ENCODE data around the gene ATG4C.
"Not testable (repeated sequence)": the region's sequence is repeated elsewhere in the genome, so short reads cannot be mapped to it uniquely, and the experiment has no call there.

ATG4C gene

GRCh38 chr1:62774971-62775595 lies 8.8 kb upstream of the ATG4C start:
- DNase-seq (ENCODE audit: low read depth in 2 of 2), result no peak

- DNase-seq (ENCODE audit: low read depth in 2 of 2), result no peak
These were observed 5.7 kb upstream of the ATG4C start for GRCh38 chr1:62778208-62778607.

GRCh38 chr1:62781841-62782543 lies 1.9 kb upstream of the ATG4C start:
- DNase-seq (ENCODE audit: low read depth in 2 of 2), result peak; percentile 36 to 40

GRCh38 chr1:62782544-62783212 lies 1.3 kb upstream of the ATG4C start:
- DNase-seq (ENCODE audit: low read depth in 2 of 2), result peak in 1 of 2 experiments; percentile 5

- DNase-seq (ENCODE audit: low read depth in 2 of 2), result no peak
These were observed 805 bp downstream of the ATG4C start for GRCh38 chr1:62784509-62785365.

- no peak for DNase-seq (ENCODE audit: low read depth in 2 of 2)
These were observed 6.8 kb downstream of the ATG4C start for GRCh38 chr1:62790716-62791115.

- DNase-seq (ENCODE audit: low read depth in 2 of 2), result no peak
These were observed 10.1 kb downstream of the ATG4C start for GRCh38 chr1:62794053-62794452.

GRCh38 chr1:62796221-62796620 lies 12.3 kb downstream of the ATG4C start:
- no peak for DNase-seq (ENCODE audit: low read depth in 2 of 2)

- no peak for DNase-seq (ENCODE audit: low read depth in 2 of 2)
These were observed 15.8 kb downstream of the ATG4C start for GRCh38 chr1:62799688-62800087.

- no peak for DNase-seq (ENCODE audit: low read depth in 2 of 2)
These were observed 16.3 kb downstream of the ATG4C start for GRCh38 chr1:62800281-62800680.

- DNase-seq (ENCODE audit: low read depth in 2 of 2), result peak; percentile 5 to 13
These were observed 16.9 kb downstream of the ATG4C start for GRCh38 chr1:62800825-62801306.

- no peak for DNase-seq (ENCODE audit: low read depth in 2 of 2)
These were observed 25.9 kb downstream of the ATG4C start for GRCh38 chr1:62809788-62810187.

- no peak for DNase-seq (ENCODE audit: low read depth in 2 of 2)
These were observed 26.7 kb downstream of the ATG4C start for GRCh38 chr1:62810420-62811274.

- DNase-seq (ENCODE audit: low read depth in 2 of 2), result no peak
These were observed 39.6 kb downstream of the ATG4C start for GRCh38 chr1:62823556-62823955.

- no peak for DNase-seq (ENCODE audit: low read depth in 2 of 2)
These were observed 43.0 kb downstream of the ATG4C start for GRCh38 chr1:62826901-62827300.

- not testable (repeated sequence) for DNase-seq (ENCODE audit: low read depth in 2 of 2)
These were observed 43.9 kb downstream of the ATG4C start for GRCh38 chr1:62827786-62828185.

- no peak for DNase-seq (ENCODE audit: low read depth in 2 of 2)
These were observed 48.3 kb downstream of the ATG4C start for GRCh38 chr1:62832276-62832675.

GRCh38 chr1:62833529-62833928 lies 49.6 kb downstream of the ATG4C start:
- DNase-seq (ENCODE audit: low read depth in 2 of 2), result no peak

- no peak for DNase-seq (ENCODE audit: low read depth in 2 of 2)
These were observed 50.5 kb downstream of the ATG4C start for GRCh38 chr1:62834400-62834961.

GRCh38 chr1:62836856-62837540 lies 53.1 kb downstream of the ATG4C start:
- DNase-seq (ENCODE audit: low read depth in 2 of 2), result no peak

Data from fibroblast of skin of left biceps (primary cell).